Measurements from ENCODE around the gene MAPK4. TPM values are rescaled to one million over a fixed set of nuclear protein-coding genes. Genes with fewer than 3 reads are reported as not detected.
"Not testable (repeated sequence)": the region's sequence is repeated elsewhere in the genome, so short reads cannot be mapped to it uniquely, and the experiment has no call there.

Gene MAPK4
- total RNA-seq, result not detected in 2 replicates

DNA sequence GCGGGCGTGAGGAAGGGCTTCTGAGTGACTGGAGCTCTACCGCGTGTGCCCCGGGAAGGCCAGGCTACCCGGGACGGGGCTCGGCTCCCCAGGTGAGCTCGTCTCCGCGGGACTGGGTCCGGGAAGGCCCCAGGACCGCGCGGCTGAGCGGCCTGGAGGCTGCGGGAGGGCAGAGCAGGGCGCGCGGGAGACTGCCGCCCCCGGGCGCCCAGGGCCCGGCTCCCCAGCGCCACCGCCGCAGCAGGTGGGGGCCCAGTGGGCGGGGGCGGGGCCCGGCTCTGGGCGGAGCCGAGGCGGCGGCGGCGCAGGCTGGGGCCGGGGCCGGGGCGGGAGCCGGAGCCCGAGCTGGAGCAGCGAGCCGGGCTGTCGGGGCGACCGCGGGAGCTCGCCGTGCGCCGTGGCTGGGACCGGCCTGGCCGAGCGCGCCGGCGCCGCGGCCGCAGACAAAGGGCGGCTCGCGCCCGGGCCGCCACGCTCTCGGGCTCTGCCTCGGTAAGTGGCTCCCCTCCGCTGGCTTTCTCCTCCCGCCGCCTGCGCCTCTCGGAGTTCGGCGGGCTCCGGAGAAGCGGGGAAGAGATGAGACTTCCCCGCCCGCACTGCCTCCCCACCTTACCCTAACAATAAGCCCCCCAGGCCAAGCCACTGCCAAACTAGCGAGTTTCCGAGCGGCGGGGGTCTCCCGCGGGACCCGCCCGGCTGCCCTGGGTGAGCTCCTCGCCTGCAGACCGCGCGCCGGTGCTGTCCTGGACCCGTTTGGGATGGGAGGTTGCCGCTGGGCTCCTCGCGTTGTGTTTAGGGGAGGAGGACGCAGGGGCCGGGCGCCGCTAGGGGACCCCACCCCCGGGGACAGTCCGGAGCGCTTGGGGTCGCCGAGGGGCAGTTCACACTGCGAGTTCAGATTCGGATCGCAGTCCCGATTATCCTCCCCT lies at the start of gene MAPK4:
Gene MAPK4, plus strand, starts transcription at position 336 of the 929 bp plus-strand sequence. CDS start 103,872 bp downstream, outside the sequence.
- DNase-seq (ENCODE audit: low read depth in 2 of 2), result peak; percentile 12 to 46

- DNase-seq (ENCODE audit: low read depth in 2 of 2), result not testable (repeated sequence)
Measured at GRCh38 chr18:50517277-50517676, 42.6 kb upstream of the MAPK4 start.

GRCh38 chr18:50518787-50519546 lies 40.9 kb upstream of the MAPK4 start:
- DNase-seq (ENCODE audit: low read depth in 2 of 2), result no peak

DNA sequence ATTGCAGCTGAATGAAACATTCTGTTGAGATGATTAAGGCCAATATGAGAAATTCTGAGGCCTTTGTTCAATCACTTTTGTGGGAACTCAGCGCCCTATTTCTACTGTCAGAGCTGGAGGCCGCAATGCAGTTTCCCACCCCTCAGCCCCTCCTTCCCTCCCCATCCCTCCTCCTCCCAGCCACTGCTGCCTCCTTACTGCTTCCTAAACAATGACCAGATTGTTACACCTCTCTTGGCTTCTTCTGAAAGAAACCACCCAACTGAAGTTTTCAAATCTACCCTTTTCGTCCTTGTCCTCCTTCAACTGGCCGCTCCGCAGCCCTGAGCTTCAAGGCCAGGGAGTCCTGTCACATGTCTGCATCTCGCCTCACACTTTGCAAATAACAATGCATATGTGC lies 36.7 kb upstream of the MAPK4 start:
- no peak for DNase-seq (ENCODE audit: low read depth in 2 of 2)

DNA sequence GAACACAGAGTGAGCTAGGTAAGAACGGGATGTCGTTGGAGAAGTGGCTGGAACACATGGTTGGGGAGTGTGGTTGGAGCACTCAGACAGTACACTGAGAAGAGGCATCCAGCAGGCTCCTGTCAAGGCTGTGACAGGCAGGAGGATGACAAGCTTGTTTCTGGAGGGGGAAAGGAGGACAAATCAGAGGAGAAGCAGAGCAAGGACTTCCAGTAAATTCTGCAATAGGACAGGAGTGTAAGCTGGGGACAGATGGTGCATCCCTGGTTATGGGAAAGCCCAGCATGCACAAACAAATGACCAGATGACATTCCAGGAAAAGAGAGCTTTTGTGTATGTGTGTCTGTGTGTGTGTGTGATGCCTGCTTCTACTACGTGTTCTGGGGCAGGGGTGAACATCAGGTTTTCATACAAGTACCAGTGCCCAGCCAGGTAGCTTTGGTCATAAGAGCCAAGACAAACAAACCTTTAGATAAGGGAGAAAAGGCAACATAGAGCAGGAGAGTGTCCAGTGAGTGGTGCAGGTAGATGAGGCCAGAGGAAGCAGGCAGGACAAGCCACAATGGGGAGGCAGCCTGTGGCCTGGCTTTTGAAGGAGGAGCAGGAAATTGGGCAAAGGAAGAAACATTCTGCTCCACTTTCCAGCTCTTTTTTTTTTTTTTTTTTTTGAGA lies 32.1 kb upstream of the MAPK4 start:
- DNase-seq (ENCODE audit: low read depth in 2 of 2), result no peak

- DNase-seq (ENCODE audit: low read depth in 2 of 2), result no peak
Measured at GRCh38 chr18:50528806-50529205, 31.1 kb upstream of the MAPK4 start.

DNA sequence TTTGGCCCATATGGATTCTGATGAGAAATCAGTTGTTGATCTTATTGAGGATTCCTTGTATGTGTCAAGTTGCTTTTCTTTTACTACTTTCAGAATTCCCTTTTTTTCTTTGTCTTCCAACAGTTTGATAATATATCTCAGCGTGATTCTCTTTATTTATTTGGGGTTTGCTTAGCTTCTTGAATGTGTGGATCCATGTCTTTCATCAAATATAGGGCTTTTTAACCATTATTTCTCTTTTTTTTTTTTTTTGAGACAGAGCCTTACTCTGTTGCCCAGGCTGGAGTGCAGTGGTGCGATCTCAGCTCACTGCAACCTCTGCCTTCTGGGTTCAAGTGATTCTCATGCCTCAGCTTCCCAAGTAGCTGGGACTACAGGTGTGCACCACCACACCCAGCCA lies 26.1 kb upstream of the MAPK4 start:
- not testable (repeated sequence) for DNase-seq (ENCODE audit: low read depth in 2 of 2)

GRCh38 chr18:50544476-50544875 lies 15.4 kb upstream of the MAPK4 start:
- not testable (repeated sequence) for DNase-seq (ENCODE audit: low read depth in 2 of 2)

- DNase-seq (ENCODE audit: low read depth in 2 of 2), result no peak
Measured at GRCh38 chr18:50545936-50546335, 14.0 kb upstream of the MAPK4 start.

GRCh38 chr18:50548160-50548559 lies 11.7 kb upstream of the MAPK4 start:
- DNase-seq (ENCODE audit: low read depth in 2 of 2), result no peak

DNA sequence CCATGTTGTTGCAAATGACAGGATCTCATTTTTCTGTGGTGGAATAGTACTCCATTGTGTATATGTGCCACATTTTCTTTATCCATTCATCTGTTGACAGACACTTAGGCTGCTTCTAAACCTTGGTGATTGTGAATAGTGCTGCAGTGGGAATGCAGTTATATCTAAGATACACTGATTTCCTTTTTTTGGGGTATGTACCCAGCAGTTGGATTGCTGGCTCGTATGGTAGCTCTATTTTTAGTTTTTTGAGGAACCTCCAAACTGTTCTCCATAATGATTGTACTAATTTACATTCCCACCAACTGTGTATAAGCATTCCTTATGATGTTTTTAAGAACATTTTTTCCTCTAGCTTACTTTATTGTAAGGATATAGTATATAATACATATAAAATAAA lies 8.2 kb upstream of the MAPK4 start:
- not testable (repeated sequence) for DNase-seq (ENCODE audit: low read depth in 2 of 2)

- no peak for DNase-seq (ENCODE audit: low read depth in 2 of 2)
Measured at GRCh38 chr18:50558157-50558556, 1.7 kb upstream of the MAPK4 start.

DNA sequence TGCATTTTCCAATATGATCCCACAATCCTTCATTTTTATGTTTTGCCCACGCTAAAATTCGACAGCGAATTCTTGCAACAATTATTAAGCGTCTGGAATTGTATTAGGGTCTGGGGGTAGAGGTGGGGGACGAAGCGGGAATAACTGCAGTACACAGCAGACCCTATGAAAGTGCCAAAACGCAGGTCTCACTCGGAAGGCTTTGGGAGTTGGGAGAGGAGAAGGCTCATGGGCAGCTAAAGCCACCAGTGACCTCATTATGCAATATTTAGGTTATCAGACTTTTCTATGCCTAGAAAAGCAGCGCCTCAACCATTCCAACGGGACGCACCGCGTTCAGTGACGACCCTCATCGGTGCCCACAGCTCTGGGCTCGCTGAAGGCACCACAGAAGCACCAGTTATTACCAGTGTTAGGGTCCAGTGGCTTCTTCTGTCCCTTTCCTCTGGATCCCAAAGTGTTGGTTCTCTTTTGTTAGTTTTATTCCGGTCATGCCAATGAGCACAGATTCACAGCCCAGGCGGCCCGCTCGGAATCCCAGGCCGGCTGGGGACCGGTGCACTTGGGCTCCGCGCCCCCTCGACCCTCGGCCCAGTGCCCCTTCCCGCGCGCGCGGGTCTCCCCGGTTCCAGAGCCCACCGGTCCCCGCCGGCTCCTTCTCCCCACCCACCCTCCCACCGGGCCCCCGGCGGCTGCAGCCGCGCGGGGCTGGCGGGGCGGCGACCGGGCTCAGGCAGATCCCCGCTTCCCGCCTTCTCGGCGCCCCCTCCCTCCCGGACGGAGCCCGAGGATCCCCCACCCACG lies 737 bp upstream of the MAPK4 start:
- no peak for DNase-seq (ENCODE audit: low read depth in 2 of 2)

GRCh38 chr18:50560681-50561629 lies 1.1 kb downstream of the MAPK4 start:
- DNase-seq (ENCODE audit: low read depth in 2 of 2), result peak in 1 of 2 donors; percentile 1

DNA sequence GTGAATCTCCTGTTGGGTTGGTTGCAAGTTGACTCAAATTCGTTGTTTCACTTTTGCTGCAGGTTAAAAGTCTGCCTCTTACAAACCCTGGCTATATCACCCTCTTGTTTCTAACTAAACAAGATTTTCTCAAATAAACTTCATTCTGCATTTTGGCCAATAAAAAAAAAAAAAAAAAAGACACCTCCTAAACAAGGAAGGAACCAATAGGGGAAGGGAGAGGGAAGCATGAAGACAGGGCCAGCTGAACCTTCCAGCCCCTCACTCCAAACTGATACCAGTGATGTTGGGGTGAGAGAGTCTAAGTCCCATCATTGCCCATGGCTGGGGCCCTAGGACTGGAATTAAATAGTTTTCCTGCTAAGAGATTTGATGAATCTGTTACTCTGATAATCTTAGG lies 2.4 kb downstream of the MAPK4 start:
- not testable (repeated sequence) for DNase-seq (ENCODE audit: low read depth in 2 of 2)

DNA sequence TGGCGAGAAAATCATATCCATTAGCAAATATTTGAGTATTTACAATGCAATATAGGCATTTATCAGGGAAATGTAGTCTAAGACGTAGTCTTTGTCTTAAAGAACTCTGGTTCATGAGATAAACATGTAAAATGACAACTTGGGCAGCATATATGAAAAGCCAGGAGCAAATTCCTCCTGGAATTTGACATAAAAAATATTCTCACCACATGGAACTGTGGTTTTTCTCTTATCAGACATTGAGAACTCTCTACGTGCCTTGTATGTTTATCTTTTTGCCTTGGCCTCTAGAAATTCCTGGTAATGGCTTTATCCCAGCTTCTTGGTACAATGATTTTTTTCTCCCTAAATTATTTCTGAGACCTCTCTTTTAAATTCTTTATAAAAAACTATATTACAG lies 2.8 kb downstream of the MAPK4 start:
- no peak for DNase-seq (ENCODE audit: low read depth in 2 of 2)

- no peak for DNase-seq (ENCODE audit: low read depth in 2 of 2)
Measured at GRCh38 chr18:50563376-50563775, 3.5 kb downstream of the MAPK4 start.

DNA sequence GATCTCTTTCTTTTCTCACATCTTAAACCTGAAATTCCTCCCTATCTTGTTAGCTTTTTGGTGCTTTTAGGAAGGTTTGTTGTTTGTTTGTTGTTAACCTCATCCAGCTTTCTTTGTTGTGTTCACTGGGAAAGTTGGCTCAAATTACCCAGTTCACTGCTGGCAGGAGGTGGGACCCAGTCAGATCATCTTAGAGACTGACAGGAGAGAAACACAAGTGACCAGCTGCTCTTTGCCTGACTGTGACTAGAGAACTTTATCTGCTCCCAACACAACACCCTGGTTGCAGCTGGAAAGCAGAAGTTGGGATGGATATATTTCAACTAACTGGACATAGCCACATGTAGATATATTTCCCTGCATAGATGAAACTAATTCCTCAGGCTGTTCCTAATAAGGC lies 10.0 kb downstream of the MAPK4 start:
- DNase-seq (ENCODE audit: low read depth in 2 of 2), result no peak

GRCh38 chr18:50571606-50572005 lies 11.7 kb downstream of the MAPK4 start:
- no peak for DNase-seq (ENCODE audit: low read depth in 2 of 2)

GRCh38 chr18:50573196-50573595 lies 13.3 kb downstream of the MAPK4 start:
- DNase-seq (ENCODE audit: low read depth in 2 of 2), result not testable (repeated sequence)

Measured in lung microvascular endothelial cell (primary cell).